DND-41 (cell line): ENCODE measurements around the gene ZNF366.

Experiments used
- ATAC-seq: fragments of 200-7000 bp; cut with Tn5 transposase; 3 replicates; pipeline ENCODE4 v1.9.1; 2021; ENCODE audit warnings: low read depth; ENCODE audit not compliant: insufficient read depth
- DNase-seq: peaks from one replicate; pipeline ENCODE4 v3.0.0-alpha.2; 2020
- H2AFZ ChIP-seq: 2 replicates; pipeline ENCODE4 v1.6.0; 2012; ENCODE audit warnings: low read depth, low read length
- H3K27ac ChIP-seq: 2 replicates; pipeline ENCODE4 v1.5.1; 2012; ENCODE audit warnings: low read length, inconsistent platforms
- H3K27me3 ChIP-seq: fragments of 200-600 bp; sonication (generic); 2 replicates; pipeline ENCODE4 v1.6.0; 2012; ENCODE audit warnings: low read length, mild to moderate bottlenecking, inconsistent platforms; ENCODE audit not compliant: insufficient read depth, poor library complexity
- H3K36me3 ChIP-seq: 2 replicates; pipeline ENCODE4 v1.5.1; 2012; ENCODE audit warnings: low read length, inconsistent platforms; ENCODE audit not compliant: insufficient read depth
- H3K4me1 ChIP-seq: 2 replicates; pipeline ENCODE4 v1.5.1; 2012; ENCODE audit warnings: mild to moderate bottlenecking, low read length; ENCODE audit not compliant: insufficient read depth
- H3K4me2 ChIP-seq: 2 replicates; pipeline ENCODE4 v1.6.0; 2012; ENCODE audit warnings: mild to moderate bottlenecking, moderate library complexity, low read length, inconsistent platforms; ENCODE audit not compliant: insufficient read depth
- H3K4me3 ChIP-seq, 2 experiments: fragments of 200-600 bp in 1 of 2; shearing (Covaris generic) in 1 of 2; 2 replicates each; pipeline ENCODE4 v1.5.1; 2012 to 2016; ENCODE audit warnings: inconsistent platforms in 2 of 2, low read length in 2 of 2, mild to moderate bottlenecking in 2 of 2, low read depth in 1 of 2, moderate library complexity in 1 of 2
- H3K79me2 ChIP-seq: 2 replicates; pipeline ENCODE4 v1.6.0; 2012; ENCODE audit warnings: low read length, inconsistent platforms; ENCODE audit not compliant: insufficient read depth
- H3K9ac ChIP-seq: 2 replicates; pipeline ENCODE4 v1.6.0; 2012; ENCODE audit warnings: low read depth, mild to moderate bottlenecking, inconsistent platforms, low read length, moderate library complexity
- H3K9me3 ChIP-seq: 2 replicates; pipeline ENCODE4 v1.5.1; 2012; ENCODE audit warnings: low read length, moderate library complexity, mild to moderate bottlenecking, inconsistent platforms; ENCODE audit not compliant: insufficient read depth, severe bottlenecking
- H4K20me1 ChIP-seq: 2 replicates; pipeline ENCODE4 v1.6.0; 2012; ENCODE audit warnings: low read length; ENCODE audit not compliant: insufficient read depth
- CTCF ChIP-seq: IDR thresholded peaks from 2 replicates; pipeline ENCODE4 v1.5.1; 2012; ENCODE audit warnings: borderline replicate concordance, low read length, moderate library complexity, mild to moderate bottlenecking; ENCODE audit not compliant: poor library complexity, severe bottlenecking; ENCODE audit errors: extremely low read depth
- EZH2 ChIP-seq: IDR thresholded peaks from 3 replicates; pipeline ENCODE4 v1.6.1; 2012; ENCODE audit warnings: borderline replicate concordance, low read depth, mild to moderate bottlenecking, moderate library complexity, low read length, inconsistent platforms; ENCODE audit not compliant: severe bottlenecking

Gene ZNF366

DNA sequence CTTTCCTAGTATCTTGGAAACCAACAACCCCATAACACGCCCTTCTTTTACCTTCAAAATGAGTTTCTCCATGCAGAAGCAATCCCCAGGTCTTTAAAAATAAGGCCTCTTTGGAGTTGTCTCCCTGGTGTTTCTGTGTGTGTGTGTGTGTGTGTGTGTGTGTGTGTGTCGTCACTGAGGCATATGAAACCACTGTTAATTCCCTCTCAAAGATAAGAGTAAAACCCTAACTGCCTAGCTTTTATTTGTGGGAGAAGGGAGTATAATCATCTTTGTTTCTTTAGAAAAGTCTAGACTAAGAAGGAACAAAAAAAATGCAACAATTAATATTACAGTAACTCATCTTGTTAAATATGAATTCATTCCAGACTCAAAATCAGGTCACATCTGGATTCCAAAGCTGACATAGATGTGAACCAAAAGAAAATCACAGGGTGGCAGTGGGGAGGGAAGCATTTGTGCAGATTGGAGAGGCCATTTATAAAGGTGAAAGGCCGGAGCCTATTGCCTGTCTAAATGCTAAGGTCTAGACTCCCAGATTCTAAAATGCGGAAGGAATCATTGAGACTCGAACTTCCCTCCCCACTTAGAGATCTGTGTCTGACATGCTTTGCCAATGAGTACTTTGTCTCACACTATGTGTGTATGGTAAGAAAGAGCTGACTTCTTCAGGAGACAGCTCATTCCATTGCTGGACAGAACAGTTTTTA lies 91.4 kb downstream of the ZNF366 start:
- no peak overlapping the region for H3K27ac ChIP-seq
- H3K79me2 ChIP-seq = no peaks in the 10 kb centered on the region
- H4K20me1 ChIP-seq = no peaks in the 10 kb centered on the region
- H3K9me3 ChIP-seq = no peaks in the 10 kb centered on the region
- no peak for ATAC-seq
- TF ChIP-seq EZH2 (no peak), CTCF (no peak)
- H3K9ac ChIP-seq = no peak overlapping the region
- H3K4me1 ChIP-seq = no peaks in the 10 kb centered on the region
- peaks cover 5% of the 10 kb centered on the region for H3K27me3 ChIP-seq
- H2AFZ ChIP-seq = no peak overlapping the region
- DNase-seq = no peak
- H3K36me3 ChIP-seq = no peaks in the 10 kb centered on the region
- no peak overlapping the region for H3K4me2 ChIP-seq
- no peak overlapping the region for H3K4me3 ChIP-seq

- H3K4me3 ChIP-seq = no peak overlapping the region
- H2AFZ ChIP-seq = no peak overlapping the region
- H3K9ac ChIP-seq = no peak overlapping the region
- H3K9me3 ChIP-seq = no peaks in the 10 kb centered on the region
- H3K4me2 ChIP-seq = no peak overlapping the region
- DNase-seq (no peak), ATAC-seq (no peak)
- H3K27me3 ChIP-seq = peaks cover 5% of the 10 kb centered on the region
- H3K79me2 ChIP-seq = no peaks in the 10 kb centered on the region
- no peaks in the 10 kb centered on the region for H3K4me1 ChIP-seq
- H4K20me1 ChIP-seq = no peaks in the 10 kb centered on the region
- no peak overlapping the region for H3K27ac ChIP-seq
- TF ChIP-seq CTCF = no peak
- no peak for TF ChIP-seq EZH2
- H3K36me3 ChIP-seq = no peaks in the 10 kb centered on the region
These were observed 94.7 kb downstream of the ZNF366 start for GRCh38 chr5:72412283-72413055.

DNA sequence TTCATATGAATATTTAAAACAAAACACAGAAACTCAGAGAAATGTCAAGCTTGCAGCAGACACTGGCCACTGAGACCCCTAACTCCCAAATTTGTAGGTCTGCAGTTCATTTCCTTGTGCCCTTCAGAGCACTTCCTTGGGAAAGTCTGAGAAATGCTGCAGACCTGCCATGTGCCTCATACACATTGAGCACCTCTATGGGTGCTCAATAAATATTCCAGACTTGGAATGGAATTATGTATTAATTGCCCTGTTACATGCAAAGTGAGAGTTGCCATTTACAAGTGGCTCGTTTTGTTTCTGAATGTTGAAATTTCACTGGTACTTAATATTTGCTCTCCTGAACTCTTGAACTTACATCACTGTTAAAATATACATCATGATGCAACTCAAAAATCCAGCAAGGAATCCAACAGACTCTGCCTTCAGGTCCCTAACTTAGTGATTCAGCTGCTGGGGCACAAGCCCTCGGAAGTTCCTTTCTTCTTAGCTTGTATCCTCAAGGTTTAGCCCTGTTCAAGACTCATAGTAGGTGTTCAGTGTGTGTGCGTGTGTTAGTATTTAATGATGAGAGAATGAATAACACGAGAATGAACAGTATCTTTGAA lies 96.4 kb downstream of the ZNF366 start:
- H3K9ac ChIP-seq = no peak overlapping the region
- H4K20me1 ChIP-seq = no peaks in the 10 kb centered on the region
- TF ChIP-seq CTCF (no peak), EZH2 (no peak)
- no peaks in the 10 kb centered on the region for H3K36me3 ChIP-seq
- H3K4me2 ChIP-seq = no peak overlapping the region
- no peak overlapping the region for H2AFZ ChIP-seq
- ATAC-seq (no peak), DNase-seq (no peak)
- H3K9me3 ChIP-seq = no peaks in the 10 kb centered on the region
- H3K27me3 ChIP-seq = peaks cover 5% of the 10 kb centered on the region
- H3K79me2 ChIP-seq = no peaks in the 10 kb centered on the region
- no peak overlapping the region for H3K27ac ChIP-seq
- no peaks in the 10 kb centered on the region for H3K4me1 ChIP-seq
- no peak overlapping the region for H3K4me3 ChIP-seq
